Colon (tissue), 2 donors: ENCODE results near the gene ARID3A.
"Not testable (repeated sequence)": the region's sequence is repeated elsewhere in the genome, so short reads cannot be mapped to it uniquely, and the experiment has no call there.

Source experiments
- FAIRE-seq: peaks from 2 replicates; lab custom pipeline; 2012; peaks lifted over from hg19 to GRCh38; lab: Jason Lieb, UNC
- donor health status: control.
- donor health status: control.

ARID3A gene

DNA sequence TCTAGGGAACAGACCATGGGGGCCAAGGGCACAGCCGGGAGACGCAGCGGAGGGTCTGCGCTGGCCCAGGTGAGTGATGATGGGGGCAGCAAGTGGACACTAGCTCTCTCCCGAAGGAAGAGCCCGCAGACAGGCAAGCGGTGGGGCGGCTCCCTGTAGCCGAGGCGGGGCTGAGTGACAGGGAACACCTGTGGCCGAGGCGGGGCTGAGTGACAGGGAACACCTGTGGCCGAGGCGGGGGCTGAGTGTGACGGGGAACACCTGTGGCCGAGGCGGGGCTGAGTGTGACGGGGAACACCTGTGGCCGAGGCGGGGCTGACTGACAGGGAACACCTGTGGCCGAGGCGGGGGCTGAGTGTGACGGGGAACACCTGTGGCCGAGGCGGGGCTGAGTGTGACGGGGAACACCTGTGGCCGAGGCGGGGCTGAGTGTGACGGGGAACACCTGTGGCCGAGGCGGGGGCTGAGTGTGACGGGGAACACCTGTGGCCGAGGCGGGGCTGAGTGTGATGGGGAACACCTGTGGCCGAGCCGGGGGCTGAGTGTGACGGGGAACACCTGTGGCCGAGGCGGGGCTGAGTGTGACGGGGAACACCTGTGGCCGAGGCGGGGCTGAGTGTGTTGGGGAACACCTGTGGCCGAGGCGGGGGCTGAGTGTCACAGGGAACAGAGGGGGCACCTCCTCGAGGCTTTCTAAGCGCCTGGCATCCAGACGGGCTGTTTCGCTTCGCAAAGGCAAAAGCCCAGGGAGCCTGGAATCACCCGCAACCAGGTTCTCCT, 34.2 kb upstream of the ARID3A start:
- FAIRE-seq = not testable (repeated sequence)

DNA sequence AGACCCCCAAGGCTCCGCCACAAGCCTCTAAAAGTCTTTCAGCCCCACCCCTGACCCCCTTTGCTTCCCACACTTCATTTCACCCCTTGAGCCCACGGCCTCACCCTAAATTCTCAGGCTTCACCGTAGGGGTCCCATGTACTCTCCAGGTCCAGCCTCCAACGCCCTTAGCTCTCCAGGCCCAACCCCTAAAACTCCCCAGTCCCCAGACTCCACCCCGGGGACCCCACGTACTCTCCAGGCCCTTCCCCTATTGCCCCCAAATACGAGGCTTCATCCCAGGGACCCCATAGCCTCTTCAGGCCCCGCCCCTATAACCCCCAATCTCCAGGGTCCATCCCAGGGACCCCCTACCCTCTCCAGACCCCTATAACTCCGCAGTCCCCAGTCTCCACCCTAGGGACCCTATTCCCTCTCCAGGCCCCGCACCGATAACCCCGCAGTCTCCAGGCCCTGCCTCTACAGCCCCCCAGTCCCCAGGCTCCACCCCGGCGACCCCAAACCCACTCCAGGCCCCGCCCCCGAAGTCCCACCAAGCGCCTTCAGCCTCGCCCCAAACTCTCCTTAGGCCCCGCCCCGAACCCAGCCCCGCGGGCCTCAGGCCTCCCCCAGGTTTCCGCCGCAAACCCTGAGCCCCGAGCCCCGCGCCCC, 33.5 kb upstream of the ARID3A start:
- no peak for FAIRE-seq

DNA sequence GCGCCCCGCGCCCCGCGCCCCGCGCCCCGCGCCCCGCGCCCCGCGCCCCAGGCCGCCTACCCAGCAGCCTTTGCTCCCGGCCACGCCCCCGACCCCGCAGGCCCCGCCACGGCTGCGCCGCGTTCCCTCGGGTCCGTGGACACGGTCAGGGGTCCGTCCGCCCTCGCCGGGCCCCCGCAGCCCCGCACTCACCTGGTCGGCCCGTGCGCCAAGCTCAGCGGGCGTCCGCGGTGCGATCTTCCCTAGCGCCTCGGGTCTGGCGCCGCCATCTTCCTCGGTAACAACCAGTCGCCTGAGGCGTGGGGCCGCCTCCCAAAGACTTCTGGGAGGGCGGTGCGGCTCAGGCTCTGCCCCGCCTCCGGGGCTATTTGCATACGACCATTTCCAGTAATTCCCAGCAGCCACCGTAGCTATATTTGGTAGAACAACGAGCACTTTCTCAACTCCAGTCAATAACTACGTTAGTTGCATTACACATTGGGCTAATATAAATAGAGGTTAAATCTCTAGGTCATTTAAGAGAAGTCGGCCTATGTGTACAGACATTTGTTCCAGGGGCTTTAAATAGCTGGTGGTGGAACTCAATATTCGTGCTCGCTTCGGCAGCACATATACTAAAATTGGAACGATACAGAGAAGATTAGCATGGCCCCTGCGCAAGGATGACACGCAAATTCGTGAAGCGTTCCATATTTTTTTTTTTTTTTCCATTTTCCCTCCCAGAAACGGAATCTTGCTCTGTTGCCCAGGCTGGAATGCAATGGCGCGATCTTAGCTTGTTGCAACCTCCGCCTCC, 32.7 kb upstream of the ARID3A start, which contains the start of the genes MED16 and RNU6-9:
Gene MED16 (minus strand): TSS at position 294 of the 796 bp plus-strand sequence. CDS start 2,056 bp downstream, outside the sequence.
Gene RNU6-9 (plus strand): TSS at position 591 of the 796 bp plus-strand sequence.
- FAIRE-seq = no peak

DNA sequence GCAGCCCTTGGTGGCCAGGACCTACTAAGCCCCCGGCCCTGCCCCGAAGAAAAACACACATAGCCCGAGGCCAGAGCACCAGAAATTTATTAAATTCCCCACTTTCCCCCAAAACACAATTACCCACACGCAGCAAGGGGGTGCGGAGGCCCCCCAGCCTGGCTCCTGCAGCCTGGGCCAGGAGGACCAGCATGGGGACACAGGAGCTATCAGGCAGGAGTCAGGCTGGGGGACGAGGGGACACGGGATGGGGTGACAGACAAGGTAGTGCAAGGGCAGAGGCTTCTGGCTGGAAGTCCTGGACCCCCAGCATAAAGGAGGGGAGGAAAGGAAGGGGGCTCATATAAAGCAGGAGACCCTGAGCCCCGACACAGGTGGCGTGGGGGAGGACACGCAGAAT, 29.4 kb upstream of the ARID3A start:
- FAIRE-seq = no peak

DNA sequence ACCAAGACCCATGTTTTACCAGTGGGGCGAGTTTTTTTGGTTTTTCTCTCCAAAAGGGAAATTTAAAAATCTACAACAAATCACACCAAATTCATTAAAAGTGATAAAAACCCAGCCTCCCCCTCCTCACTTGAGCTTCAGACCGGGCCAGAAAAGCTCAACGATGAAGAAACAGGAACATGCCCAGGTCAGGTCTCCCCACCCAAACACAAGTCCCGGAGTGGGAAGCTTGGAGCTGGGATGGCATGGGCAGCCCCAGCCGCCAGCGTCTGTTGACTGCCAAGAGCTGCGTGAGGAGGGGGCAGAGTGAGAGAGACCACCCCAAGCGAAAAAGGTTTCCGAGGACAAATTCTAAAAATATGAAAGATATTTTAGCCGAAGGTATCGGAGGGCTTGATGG, 28.8 kb upstream of the ARID3A start:
- FAIRE-seq = no peak

DNA sequence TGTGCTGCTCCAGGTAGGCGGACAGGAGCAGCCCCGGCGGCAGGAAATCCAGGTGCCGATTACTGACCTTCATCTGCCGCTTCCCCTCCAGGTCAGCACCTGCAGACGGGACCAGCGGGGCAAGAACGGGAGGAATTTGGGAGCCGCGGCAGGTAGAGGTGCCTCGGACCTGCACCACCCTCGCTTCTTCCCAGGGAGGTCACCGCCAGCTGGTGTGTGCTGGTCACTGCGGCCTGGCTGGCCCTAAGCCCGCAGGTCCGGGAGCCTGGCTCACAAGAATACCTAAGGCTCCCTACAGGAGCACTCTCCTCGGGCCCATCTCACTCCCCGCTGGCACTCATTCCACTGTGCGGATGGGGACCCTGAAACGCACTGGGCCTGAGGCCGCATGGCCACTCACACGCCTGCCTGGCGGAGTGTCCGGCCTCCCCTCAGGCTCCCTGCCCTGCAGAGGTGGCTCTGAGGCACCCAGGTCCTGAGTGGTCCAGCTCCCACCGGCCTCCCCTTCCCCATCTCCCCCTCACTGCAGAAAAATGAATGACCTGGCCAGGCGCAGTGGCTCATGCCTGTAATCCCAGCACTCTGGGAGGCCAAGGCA, 28.3 kb upstream of the ARID3A start:
- FAIRE-seq = no peak

DNA sequence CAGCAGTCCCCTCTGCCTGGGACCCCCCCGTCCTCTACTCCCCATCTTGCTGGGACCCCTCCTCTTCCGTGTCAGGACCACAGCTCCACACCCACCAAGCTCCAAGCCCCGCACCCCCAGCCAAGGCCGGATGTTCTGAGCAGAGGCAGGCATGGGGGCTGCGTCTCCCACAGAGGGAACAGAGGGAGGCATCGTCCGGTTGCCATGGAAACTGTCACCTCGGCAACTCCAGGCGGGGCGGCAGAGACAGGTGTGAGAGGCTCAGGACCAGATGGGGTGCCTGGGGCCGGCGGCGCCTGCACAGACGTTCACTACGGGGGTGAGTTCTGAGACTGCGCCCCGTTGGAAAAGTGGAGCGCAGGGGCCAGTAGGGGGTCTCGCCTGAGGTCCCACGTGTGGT, 27.2 kb upstream of the ARID3A start:
- no peak for FAIRE-seq

DNA sequence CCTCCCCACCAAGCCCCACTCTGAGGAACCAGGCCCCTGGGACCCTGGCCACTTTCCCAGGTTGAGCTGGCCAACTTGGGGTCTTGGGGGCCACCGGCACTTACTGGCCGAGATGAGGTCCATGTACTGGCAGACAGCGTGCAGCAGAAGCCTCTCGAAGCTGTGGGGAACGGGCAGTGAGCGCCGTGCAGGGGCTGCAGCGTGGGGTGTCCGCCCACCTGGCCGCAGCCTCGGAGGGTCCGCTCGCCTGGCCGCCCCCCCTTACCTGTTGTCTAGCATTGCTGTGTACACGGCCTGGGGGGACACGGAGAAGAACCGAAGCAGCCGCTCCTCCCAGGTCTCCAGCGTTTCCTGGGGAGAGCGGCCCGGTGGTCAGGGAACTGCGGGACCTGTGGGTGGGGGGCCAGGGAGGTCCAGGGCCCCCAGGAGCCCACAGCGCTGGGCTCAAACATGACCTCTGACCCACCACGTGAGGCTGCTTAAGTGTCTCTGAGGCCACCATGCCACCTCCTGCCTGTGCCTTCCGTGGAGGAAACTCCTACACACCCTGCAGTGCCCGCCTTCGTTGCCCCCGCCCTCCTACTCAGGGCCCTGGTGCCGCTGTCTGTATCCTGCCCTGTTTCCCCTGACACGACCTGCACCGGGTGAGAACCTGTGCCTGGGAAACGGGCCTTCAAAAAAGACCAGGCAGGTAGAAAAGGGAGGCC, 26.3 kb upstream of the ARID3A start:
- FAIRE-seq = no peak

DNA sequence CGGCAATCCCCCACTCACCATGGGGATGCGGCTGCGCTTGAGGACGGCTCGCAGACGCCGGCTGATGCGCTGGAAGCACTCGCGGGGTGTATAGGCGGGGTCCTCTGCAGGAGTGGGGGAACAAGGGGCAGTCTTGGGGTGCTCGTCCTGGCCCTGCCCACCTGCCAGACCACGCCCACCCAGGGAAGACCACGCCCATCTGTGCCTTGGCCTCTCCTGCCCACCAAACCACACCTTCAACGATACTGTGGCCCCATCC, 25.9 kb upstream of the ARID3A start:
- no peak for FAIRE-seq

DNA sequence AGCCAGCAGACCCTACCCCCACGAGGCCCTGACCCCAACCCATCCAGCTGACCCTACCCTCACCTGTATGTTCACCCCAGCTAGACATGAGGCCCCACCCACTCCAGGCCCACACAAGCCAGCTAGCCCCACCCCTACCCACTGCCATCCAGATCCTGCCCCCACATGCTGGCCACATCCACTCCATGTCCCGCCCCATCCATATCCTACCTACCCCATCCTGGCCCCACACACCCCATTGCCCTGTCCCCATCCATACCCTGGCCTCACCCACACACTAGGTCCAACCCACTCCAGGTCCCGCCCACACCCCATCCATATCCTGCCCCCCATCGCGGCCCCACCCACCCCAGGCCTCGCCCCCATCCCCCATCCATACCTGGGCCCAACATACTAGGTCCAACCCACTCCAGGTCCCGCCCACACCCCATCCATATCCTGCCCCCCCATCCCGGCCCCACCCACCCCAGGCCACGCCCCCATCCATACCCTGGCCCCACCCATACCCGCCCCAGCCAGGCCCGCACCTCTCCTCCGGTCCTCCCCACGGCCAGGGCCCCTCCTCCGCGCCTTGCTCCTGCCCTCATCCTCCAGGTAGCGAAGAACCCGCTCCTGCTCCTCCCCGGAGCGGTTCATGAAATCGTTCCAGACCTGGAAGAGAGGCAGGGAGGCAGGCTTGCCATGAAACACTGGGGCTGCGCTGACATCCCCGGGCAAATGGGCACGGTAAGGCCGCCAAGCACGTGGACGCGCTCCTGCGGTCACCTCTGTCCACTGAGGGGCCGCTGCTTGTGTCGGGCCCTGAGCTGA, 25.3 kb upstream of the ARID3A start:
- FAIRE-seq = no peak

DNA sequence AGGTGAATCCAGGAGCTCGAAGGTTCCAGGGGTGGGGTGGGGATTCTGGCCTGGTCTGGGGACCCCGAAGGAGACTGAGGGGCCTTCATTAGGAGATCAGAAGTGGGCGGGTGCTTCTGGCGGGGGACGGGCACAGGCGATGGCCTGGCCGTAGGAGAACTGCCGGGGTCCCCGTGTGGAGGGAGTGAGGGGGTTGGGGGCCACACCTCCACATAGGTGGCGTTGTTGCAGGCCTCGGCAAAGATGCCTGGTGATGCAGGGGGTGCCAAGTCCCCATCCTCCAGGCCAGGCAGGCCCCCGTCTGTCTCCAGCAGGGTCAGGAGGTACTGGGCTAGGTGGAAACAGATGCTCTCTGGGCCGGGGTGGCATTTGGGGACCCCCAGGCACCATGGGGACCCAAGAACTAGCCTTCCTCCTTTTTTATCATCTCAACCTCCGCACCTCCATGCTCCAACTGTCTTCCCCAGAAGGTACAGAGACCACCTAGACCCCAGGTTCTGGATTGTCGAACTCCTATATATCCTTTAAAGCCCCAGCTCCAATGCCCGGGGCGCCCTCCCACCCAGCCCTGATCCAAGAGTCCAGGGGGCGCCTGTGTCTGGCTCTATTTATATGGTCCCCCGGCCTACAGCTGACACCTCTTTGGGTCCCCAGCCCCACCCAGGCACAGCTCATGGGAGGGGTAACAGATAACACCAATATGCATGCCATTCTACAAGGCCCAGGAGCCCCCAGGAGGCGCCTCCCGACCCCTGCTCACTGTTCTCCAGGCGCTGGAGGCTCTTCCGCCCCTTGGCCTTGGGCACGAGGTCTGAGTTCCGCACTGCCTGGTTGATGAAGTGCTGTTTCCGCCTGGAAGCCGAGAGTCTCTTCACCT, 24.4 kb upstream of the ARID3A start:
- no peak for FAIRE-seq

DNA sequence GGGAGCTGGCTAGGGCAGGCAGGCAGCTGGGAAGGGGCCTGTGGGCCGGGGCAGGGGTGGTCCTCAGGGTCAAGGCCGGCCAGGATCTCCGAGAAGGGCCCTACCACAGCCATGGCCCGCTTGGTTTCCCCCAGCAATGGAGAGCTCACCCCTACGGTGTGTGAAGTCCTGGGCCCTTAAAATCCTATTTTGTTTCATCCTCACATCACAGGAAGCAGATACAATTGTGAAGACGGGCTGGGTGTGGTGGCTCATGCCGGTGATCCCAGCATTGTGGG, 23.8 kb upstream of the ARID3A start:
- no peak for FAIRE-seq

DNA sequence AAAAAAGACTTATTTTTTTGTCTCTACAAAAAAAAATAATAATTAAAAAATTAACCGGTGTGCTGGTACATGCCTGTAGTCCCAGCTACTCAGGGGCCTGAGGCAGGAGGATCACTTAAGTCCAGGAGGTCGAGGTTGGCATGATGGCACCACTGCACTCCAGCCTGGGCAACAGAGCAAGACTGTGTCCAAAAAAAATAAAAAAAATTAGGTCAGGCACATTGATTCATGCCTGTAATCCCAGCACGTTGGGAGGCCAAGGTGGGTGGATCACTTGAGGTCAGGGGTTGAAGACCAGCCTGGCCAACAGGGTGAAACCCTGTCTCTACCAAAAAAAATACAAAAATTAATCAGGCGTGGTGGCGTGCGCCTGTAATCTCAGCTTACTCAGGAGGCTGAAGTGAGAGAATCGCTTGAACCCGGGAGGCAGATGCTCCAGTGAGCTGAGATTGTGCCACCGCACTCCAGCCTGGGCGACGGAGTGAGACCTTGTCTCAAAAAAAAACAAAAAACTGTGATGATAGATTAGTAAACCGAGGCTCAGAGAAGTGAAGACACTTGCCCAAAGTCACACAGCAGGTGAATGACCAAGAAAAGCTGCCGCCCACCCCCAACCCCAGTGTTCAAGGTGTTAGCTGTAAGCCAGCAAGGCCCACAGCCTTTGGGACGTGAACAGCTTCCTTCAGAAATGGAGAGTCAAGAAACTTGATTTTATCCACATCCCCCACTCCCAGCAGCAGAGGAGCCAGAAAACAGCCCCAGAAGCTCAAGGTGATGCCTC, 23.2 kb upstream of the ARID3A start:
- no peak for FAIRE-seq

DNA sequence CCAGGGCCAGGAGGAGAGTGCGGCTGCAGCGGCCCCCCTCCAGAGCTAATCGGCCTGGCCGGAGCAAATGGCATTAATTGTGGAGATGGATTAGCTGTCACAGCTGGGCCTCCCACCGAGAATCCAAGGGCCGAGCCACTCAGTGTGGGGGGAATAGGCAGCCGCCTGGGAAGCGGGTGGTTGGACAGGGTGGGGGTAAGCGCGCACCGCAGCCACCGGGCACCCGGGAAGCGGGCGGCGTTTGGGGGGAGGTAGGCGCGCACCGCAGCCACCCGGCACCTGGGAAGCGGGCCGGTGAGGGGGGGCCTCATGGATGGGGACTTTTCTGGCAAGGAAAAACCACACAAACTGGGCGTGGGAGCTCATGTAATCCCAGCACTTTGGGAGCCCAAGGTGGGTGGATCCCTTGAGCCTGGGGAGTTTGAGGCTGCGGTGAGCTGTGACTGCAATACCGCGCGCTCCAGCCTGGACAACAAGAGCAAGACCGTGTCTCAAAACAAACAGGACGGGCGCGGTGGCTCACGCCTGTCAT, 22.5 kb upstream of the ARID3A start:
- FAIRE-seq = no peak

DNA sequence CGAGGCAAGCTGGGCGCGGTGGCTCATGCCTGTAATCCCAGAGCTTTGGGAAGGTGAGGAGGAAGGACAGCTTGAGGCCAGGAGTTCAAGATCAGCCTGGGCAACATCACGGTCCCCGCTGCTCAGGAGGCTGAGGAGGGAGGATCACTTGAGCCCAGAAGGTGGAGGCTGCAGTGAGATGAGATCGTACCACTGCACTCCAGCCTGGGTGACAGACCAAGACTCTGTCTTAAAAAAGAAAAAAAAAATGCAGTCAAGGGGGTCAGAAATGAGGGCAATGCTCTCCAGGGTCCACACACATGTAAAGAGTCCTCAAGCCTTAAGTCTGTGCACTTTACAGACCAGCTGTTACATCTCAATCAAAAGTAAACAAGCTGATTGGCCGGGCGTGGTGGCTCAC, 21.3 kb upstream of the ARID3A start:
- FAIRE-seq = no peak

DNA sequence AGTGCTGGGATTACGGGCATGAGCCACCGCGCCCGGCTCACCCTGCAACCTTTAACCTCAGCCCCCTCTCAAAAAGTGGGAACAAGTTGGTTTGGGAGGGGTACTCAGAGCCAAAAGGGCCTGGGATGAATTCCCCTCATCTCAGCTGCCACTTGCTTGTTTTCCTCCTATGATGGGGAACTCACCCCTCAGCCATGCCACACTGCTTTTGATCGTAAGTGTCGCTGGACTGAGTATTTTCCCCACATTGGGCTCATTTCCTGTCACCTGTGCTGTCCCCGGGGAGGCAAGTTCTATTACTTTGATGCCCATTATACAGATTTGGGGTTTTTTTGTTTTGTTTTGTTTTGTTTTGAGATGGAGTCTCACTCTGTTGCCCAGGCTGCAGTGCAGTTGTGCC, 19.4 kb upstream of the ARID3A start:
- no peak for FAIRE-seq

DNA sequence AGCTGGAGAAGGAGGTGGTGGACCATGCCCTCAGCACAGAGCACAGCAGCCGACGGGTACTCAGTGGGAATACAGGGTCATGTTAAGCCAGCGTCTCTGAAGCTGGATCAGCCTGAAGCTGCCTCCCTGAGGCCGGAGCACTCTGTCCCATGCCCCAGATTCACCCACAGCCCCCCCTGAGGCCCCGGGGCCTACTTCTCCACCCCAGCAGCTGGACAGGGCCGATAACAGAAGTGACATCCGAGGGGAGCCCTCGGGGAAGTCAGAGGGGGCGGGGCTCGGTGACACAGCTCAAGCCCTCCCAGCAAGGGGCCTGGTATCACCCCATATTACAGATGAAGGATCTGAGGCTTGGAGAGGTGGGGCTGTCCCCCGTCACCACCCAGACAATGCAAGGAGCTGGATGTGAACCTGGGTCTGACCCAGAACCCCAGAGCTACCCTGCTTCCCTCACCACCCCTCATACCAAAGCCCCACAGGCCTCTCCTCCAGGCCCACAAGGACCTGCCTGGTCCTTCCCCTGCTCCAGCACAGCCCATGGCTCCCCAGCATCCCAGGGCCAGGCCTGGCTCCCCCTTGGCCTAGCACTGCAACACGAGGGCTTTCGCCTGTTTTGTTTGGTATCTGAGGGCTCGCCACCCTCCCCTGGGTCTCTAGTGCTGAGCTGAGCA, 18.5 kb upstream of the ARID3A start:
- FAIRE-seq = no peak

DNA sequence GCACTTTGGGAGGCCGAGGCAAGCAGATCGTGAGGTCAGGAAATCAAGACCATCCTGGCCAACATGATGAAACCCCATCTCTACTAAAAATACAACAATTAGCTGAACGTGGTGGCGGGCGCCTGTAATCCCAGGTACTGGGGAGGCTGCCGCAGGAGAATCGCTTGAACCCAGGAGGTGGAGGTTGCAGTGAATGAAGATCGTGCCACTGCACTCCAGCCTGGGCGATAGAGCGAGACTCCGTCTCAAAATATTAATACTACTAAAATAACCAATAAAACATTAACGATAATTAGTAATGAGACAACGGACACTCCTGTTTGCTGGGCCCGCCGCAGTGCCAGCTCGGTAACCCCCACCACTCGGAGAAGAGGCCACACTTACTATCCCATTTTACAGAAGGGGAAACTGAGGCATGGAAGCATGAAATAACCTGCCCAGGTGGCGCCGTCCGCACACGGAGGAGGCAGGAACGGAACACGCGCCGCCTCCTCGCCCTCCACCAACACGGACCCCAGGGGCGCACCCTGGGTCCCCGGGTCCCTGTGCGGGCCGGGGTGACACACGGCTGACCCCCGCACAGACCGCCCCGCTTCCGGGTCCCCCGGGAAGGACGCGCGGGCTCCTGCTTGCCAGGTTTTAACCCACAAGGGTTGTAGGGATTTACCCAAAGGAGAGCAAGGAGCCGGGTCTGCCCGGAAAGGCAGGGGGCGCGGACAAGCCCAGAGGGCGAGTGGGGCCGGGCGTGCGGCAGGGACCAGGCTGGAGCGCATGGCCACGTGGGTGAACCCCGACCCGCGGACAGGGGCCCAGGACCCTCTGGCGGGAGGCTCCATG, 14.4 kb upstream of the ARID3A start:
- no peak for FAIRE-seq
